DOHH2 (cell line): ENCODE results near the gene PPFIA1.

Experiments used
- EZH2phosphoT487 ChIP-seq: fragments of 200-600 bp; sonication (generic); IDR thresholded peaks from 2 replicates; pipeline ENCODE4 v1.6.1; 2017; ENCODE audit warnings: borderline replicate concordance, mild to moderate bottlenecking, antibody characterized with exemption, low read length, moderate library complexity, mixed read lengths
- TF ChIP-seq, protein P1 (sequence below): fragments of 200-600 bp; sonication (generic); IDR thresholded peaks from one replicate; pipeline ENCODE4 v1.5.1; 2014; ENCODE audit warnings: antibody characterized with exemption, mild to moderate bottlenecking, low read depth, low read length; ENCODE audit not compliant: poor library complexity, severe bottlenecking

- TF ChIP-seq, protein P1, sequence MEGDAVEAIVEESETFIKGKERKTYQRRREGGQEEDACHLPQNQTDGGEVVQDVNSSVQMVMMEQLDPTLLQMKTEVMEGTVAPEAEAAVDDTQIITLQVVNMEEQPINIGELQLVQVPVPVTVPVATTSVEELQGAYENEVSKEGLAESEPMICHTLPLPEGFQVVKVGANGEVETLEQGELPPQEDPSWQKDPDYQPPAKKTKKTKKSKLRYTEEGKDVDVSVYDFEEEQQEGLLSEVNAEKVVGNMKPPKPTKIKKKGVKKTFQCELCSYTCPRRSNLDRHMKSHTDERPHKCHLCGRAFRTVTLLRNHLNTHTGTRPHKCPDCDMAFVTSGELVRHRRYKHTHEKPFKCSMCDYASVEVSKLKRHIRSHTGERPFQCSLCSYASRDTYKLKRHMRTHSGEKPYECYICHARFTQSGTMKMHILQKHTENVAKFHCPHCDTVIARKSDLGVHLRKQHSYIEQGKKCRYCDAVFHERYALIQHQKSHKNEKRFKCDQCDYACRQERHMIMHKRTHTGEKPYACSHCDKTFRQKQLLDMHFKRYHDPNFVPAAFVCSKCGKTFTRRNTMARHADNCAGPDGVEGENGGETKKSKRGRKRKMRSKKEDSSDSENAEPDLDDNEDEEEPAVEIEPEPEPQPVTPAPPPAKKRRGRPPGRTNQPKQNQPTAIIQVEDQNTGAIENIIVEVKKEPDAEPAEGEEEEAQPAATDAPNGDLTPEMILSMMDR, result no peak
- no peak for TF ChIP-seq EZH2phosphoT487
These were observed 149.0 kb downstream of the PPFIA1 start for GRCh38 chr11:70419307-70420007.
